Prostate gland (tissue), 2 donors: ENCODE data around the gene PLCB4.

Source experiments
- CTCF ChIP-seq, 4 experiments: fragments of 200-600 bp in 2 of 4; fragments of 450-650 bp in 2 of 4; sonication (generic) in 2 of 4; IDR thresholded peaks; 1 replicate in 3 of 4; 2 replicates in 1 of 4; pipeline ENCODE4 v1.5.1; 2016 to 2019; ENCODE audit warnings: antibody characterized with exemption in 4 of 4, mild to moderate bottlenecking in 2 of 4, moderate library complexity in 2 of 4
- POLR2A ChIP-seq: fragments of 450-650 bp; IDR thresholded peaks from one replicate; pipeline ENCODE4 v1.6.1; 2016; ENCODE audit warnings: antibody characterized with exemption, mild to moderate bottlenecking
- POLR2AphosphoS5 ChIP-seq: sonication (generic); formaldehyde crosslinking; IDR thresholded peaks from one replicate; pipeline ENCODE4 v1.6.1; 2017; ENCODE audit warnings: antibody characterized with exemption

DNA sequence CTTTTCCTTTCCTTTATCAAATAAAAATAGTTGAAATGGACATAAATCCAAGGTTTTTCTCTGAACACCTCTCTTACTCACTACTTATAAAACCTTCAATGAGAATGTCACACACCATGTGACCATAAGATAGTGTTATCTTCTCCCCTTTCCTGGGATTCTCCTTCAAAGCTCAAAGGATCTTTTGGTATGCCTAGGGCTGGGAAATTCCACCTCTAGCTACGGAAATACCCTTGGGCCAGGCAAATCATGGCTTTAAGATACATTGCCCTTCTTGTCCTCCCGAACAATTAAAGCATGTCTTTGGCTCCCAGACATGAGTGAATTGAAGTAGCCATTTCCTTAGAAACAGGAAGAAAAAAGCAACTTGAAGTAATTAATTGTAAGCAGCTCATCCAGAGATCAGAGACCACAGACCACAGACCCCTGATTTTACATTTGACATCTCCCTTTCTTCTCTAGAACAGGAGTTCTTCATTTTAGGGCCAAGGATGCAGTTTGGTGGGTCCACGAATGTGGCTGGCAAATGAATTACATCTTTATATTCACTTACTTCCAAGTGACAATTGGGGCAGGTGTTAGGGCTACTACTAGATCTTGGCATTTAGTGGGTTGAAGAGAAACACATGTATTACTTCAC is 4.1 kb downstream of the PLCB4 start:
- TF ChIP-seq CTCF (IDR thresholded peaks at IDR 0.05) (no peak), POLR2AphosphoS5 (no peak), POLR2A (no peak)
